A549 (cell line): ENCODE results near the gene NOL9. TPM values are rescaled to one million over a fixed set of nuclear protein-coding genes. Genes with fewer than 3 reads are reported as not detected.

Experiments used
- ATAC-seq, 2 experiments: fragments of 200-7000 bp in 1 of 2; fragments of >200 bp in 1 of 2; cut with Nextera tagmentation in 1 of 2; cut with Tn5 transposase in 1 of 2; 3 replicates each; pipeline versions ENCODE4 v1.8.0 to v1.9.1; 2018 to 2020; ENCODE audit warnings: mild to moderate bottlenecking in 1 of 2, moderate library complexity in 1 of 2
- CTCF ChIA-PET: fragments of 300-600 bp; sonication (Branson Sonifier 250); formaldehyde crosslinking; extraction: SDS; loops from one replicate; lab custom pipeline; 2021; ENCODE audit warnings: antibody characterized with exemption, inconsistent platforms; lab: Yijun Ruan, JAX
- POLR2A ChIA-PET: fragments of 350-600 bp; formaldehyde crosslinking; extraction: SDS; loops from one replicate; lab custom pipeline; 2021; ENCODE audit warnings: antibody characterized with exemption, inconsistent platforms; lab: Yijun Ruan, JAX
- DNase-seq, 2 experiments: peaks; one replicate each; pipeline versions ENCODE4 v3.0.0 to v3.0.0-alpha.2; 2011 to 2016; ENCODE audit warnings: low read depth in 1 of 2, low spot score in 1 of 2
- FAIRE-seq: peaks from 2 replicates; lab custom pipeline; 2011; peaks lifted over from hg19 to GRCh38; lab: Jason Lieb, UNC
- H3K27ac ChIP-seq, 2 experiments: fragments of >200 bp; sonication (Bioruptor Twin); formaldehyde crosslinking; 3 replicates each; pipeline ENCODE4 v1.5.1; 2016 to 2017
- H3K4me1 ChIP-seq: fragments of >200 bp; sonication (Bioruptor Twin); formaldehyde crosslinking; 3 replicates; pipeline ENCODE4 v1.6.1; 2016
- H3K4me2 ChIP-seq: fragments of >200 bp; sonication (Bioruptor Twin); formaldehyde crosslinking; 3 replicates; pipeline ENCODE4 v1.6.1; 2016
- H3K4me3 ChIP-seq: fragments of >200 bp; sonication (Bioruptor Twin); formaldehyde crosslinking; 3 replicates; pipeline ENCODE4 v1.5.1; 2016
- H3K9me3 ChIP-seq: fragments of >200 bp; sonication (Bioruptor Twin); formaldehyde crosslinking; 3 replicates; pipeline ENCODE4 v1.6.1; 2016
- BHLHE40 ChIP-seq: IDR thresholded peaks from 2 replicates; pipeline ENCODE4 v1.6.1; 2012; ENCODE audit warnings: low read depth, low read length, inconsistent platforms
- CBX2 ChIP-seq: fragments of 200-600 bp; sonication (generic); IDR thresholded peaks from 2 replicates; pipeline ENCODE4 v1.6.1; 2016; ENCODE audit warnings: low read depth, mild to moderate bottlenecking, borderline replicate concordance
- CBX8 ChIP-seq: fragments of 200-600 bp; sonication (generic); IDR thresholded peaks from 2 replicates; pipeline ENCODE4 v1.6.1; 2016
- CHD2 ChIP-seq: fragments of 150-350 bp; IDR thresholded peaks from 2 replicates; pipeline ENCODE4 v1.6.1; 2014; ENCODE audit warnings: low read length; ENCODE audit not compliant: partially characterized antibody
- CHD4 ChIP-seq: fragments of 200-600 bp; sonication (generic); IDR thresholded peaks from 2 replicates; pipeline ENCODE4 v1.6.1; 2016; ENCODE audit warnings: antibody characterized with exemption, mild to moderate bottlenecking, borderline replicate concordance
- KDM1A ChIP-seq: fragments of 200-600 bp; sonication (generic); IDR thresholded peaks from 2 replicates; pipeline ENCODE4 v1.6.1; 2016; ENCODE audit warnings: low read depth, mild to moderate bottlenecking
- MAZ ChIP-seq: fragments of 150-350 bp; IDR thresholded peaks from 2 replicates; pipeline ENCODE4 v1.6.1; 2014; ENCODE audit warnings: antibody characterized with exemption, low read depth, low read length, borderline replicate concordance
- PHF8 ChIP-seq: fragments of 200-600 bp; sonication (generic); IDR thresholded peaks from 2 replicates; pipeline ENCODE4 v1.6.1; 2016; ENCODE audit warnings: low read depth, mild to moderate bottlenecking, antibody characterized with exemption, moderate library complexity, borderline replicate concordance
- POLR2A ChIP-seq: IDR thresholded peaks from 2 replicates; pipeline ENCODE4 v1.6.1; 2012; ENCODE audit warnings: mild to moderate bottlenecking, low read length
- TFCP2L1 ChIP-seq: fragments of 250-450 bp; sonication (Bioruptor Pico); IDR thresholded peaks from 2 replicates; pipeline ENCODE4 v1.5.0; 2021; ENCODE audit warnings: mild to moderate bottlenecking
- ZC3H11A ChIP-seq: fragments of 450-650 bp; IDR thresholded peaks from 2 replicates; pipeline ENCODE4 v1.6.1; 2014; ENCODE audit warnings: antibody characterized with exemption, mild to moderate bottlenecking
- ZFP36 ChIP-seq: fragments of 450-650 bp; IDR thresholded peaks from 2 replicates; pipeline ENCODE4 v1.6.1; 2014; ENCODE audit warnings: borderline replicate concordance; ENCODE audit not compliant: partially characterized antibody
- ZNF302 ChIP-seq: fragments of 250-450 bp; sonication (Bioruptor Pico); IDR thresholded peaks from 2 replicates; pipeline ENCODE4 v1.9.0; 2021; ENCODE audit warnings: inconsistent platforms, mild to moderate bottlenecking, moderate library complexity
- WGBS: methylation state at CpG from one replicate; pipeline ENCODE4 v1.1.6; 2017; ENCODE audit errors: missing lambda C conversion rate; 5-methylcytosine and 5-hydroxymethylcytosine counted together
- polyA plus RNA-seq, 4 experiments: library from polyadenylated mRNA; depleted of rRNA in 3 of 4; stranded (reverse); fragments of >200 nt; fragmentation: RNase III in 1 of 4; extraction: RNeasy Plus Mini Kit Qiagen cat#74134 plus additional on column Dnase treatment in 1 of 4; gene quantifications; 2 replicates in 3 of 4; 3 replicates in 1 of 4; pipeline ENCODE4 v1.2.3, GENCODE V29; 2011 to 2017
- TF ChIP-seq, protein P1 (sequence below): fragments of >200 bp; sonication (Bioruptor Twin); formaldehyde crosslinking; IDR thresholded peaks from 3 replicates; pipeline ENCODE4 v1.6.1; 2016
- TF ChIP-seq, protein P2 (sequence below): fragments of 250-450 bp; sonication (Bioruptor Pico); IDR thresholded peaks from 2 replicates; pipeline ENCODE4 v1.5.0; 2021; ENCODE audit warnings: mild to moderate bottlenecking, moderate library complexity, borderline replicate concordance
- TF ChIP-seq, protein P3 (sequence below): fragments of 200-600 bp; sonication (generic); IDR thresholded peaks from 2 replicates; pipeline ENCODE4 v1.6.1; 2016; ENCODE audit warnings: antibody characterized with exemption, mild to moderate bottlenecking, moderate library complexity

The NOL9 gene
- polyA plus RNA-seq, 2 of the 4 experiments (the other 2 are of a cell fraction) = 4.4 to 19.3 TPM

DNA sequence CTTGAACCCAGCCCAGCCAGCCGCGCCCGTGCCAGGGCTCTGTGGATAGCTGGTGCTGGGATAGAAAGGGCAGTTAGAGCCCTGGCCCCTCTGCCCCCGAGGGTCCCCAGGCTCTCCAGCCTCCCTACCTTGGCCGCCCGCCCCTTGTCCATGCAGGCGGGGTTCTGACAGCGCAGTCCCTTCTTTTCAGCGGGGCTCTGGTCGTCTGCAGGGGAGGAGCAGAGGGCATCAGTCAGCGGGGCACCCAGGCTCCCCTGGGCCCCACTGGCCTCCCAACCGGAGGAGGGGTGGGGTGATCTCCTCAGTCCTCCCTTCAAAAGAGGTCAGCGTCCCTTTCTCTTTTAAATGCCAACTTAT lies 58.0 kb downstream of the NOL9 start:
- Histone ChIP-seq H3K4me1 (peaks cover 20% of the 10 kb centered on the region), H3K27ac (peak overlapping the region in 1 of 2 experiments; percentile 90; a peak in 3 of 6 replicates), H3K4me3 (peak overlapping the region; percentile 66; the same call in 2 of the 3 replicates), H3K4me2 (peak overlapping the region; percentile 98), H3K9me3 (no peaks in the 10 kb centered on the region)
- DNase-seq (no peak), ATAC-seq (peak in 1 of 2 experiments; percentile 10; a peak in 2 of 6 replicates), FAIRE-seq (no peak)
- 42% methylated on average over 4 of the region's 13 CpGs for WGBS
- POLR2A ChIA-PET = no interaction called here
- TF ChIP-seq CHD2 (no peak), ZC3H11A (no peak), MAZ (no peak), TFCP2L1 (CRISPR knock-in tag) (no peak), KDM1A (no peak), POLR2A (no peak), ZFP36 (no peak), PHF8 (no peak), BHLHE40 (no peak), CHD4 (no peak), CBX8 (no peak)
- TF ChIP-seq, protein P1, sequence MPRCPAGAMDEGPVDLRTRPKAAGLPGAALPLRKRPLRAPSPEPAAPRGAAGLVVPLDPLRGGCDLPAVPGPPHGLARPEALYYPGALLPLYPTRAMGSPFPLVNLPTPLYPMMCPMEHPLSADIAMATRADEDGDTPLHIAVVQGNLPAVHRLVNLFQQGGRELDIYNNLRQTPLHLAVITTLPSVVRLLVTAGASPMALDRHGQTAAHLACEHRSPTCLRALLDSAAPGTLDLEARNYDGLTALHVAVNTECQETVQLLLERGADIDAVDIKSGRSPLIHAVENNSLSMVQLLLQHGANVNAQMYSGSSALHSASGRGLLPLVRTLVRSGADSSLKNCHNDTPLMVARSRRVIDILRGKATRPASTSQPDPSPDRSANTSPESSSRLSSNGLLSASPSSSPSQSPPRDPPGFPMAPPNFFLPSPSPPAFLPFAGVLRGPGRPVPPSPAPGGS = no peak
- TF ChIP-seq, protein P2, sequence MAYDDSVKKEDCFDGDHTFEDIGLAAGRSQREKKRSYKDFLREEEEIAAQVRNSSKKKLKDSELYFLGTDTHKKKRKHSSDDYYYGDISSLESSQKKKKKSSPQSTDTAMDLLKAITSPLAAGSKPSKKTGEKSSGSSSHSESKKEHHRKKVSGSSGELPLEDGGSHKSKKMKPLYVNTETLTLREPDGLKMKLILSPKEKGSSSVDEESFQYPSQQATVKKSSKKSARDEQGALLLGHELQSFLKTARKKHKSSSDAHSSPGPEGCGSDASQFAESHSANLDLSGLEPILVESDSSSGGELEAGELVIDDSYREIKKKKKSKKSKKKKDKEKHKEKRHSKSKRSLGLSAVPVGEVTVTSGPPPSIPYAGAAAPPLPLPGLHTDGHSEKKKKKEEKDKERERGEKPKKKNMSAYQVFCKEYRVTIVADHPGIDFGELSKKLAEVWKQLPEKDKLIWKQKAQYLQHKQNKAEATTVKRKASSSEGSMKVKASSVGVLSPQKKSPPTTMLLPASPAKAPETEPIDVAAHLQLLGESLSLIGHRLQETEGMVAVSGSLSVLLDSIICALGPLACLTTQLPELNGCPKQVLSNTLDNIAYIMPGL = no peak
- TF ChIP-seq, protein P3, sequence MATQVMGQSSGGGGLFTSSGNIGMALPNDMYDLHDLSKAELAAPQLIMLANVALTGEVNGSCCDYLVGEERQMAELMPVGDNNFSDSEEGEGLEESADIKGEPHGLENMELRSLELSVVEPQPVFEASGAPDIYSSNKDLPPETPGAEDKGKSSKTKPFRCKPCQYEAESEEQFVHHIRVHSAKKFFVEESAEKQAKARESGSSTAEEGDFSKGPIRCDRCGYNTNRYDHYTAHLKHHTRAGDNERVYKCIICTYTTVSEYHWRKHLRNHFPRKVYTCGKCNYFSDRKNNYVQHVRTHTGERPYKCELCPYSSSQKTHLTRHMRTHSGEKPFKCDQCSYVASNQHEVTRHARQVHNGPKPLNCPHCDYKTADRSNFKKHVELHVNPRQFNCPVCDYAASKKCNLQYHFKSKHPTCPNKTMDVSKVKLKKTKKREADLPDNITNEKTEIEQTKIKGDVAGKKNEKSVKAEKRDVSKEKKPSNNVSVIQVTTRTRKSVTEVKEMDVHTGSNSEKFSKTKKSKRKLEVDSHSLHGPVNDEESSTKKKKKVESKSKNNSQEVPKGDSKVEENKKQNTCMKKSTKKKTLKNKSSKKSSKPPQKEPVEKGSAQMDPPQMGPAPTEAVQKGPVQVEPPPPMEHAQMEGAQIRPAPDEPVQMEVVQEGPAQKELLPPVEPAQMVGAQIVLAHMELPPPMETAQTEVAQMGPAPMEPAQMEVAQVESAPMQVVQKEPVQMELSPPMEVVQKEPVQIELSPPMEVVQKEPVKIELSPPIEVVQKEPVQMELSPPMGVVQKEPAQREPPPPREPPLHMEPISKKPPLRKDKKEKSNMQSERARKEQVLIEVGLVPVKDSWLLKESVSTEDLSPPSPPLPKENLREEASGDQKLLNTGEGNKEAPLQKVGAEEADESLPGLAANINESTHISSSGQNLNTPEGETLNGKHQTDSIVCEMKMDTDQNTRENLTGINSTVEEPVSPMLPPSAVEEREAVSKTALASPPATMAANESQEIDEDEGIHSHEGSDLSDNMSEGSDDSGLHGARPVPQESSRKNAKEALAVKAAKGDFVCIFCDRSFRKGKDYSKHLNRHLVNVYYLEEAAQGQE = no peak
- CTCF ChIA-PET = interaction anchor here (1.3 kb wide), 1 partner anchor 250 kb away, joined by 4 read pairs; no protein-coding TSS in a partner anchor

DNA sequence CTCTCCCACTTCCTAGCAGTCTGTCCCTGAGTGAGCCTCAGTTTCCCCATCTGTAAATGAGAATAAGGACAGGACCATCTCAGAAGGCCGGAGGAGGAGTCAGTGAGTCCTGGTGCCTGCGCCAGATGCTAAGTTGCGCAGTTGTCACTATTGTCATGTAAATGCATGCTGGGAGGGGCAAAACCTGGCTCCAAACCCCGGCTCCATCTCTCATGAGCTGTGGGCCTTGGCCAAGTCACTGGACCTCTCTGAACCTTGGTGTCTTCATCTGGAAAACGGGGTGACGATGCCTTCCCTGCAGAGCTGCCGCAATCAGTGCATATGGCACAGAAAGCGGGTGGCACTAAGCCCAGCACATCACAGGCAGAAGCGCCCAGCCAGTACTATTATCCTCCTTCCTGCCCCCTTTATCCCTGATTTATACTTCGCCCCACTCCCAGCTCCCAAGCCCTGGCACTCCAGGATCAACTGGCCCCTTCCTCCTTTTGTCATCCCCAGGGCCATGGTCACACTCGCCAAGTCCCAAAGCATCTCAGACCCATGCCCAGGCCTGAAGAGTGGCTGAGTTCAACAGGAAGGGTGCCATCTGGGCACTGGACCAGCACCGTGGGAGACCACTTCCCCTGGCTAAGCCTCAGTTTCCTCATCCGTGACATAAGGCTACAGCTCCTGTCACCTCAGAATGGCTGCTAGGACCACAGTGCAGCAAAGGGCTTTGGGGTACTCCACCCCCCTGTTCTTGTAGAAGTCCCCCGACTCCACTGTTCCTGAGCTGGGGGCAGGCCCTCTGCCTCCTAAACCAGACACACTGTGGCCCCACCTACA lies 58.6 kb downstream of the NOL9 start:
- FAIRE-seq = no peak
- 90% methylated on average over 13 of the region's 14 CpGs for WGBS
- peaks cover 22% of the 10 kb centered on the region for H3K4me1 ChIP-seq
- H3K4me2 ChIP-seq = peak overlapping the region; percentile 98
- DNase-seq = no peak
- H3K9me3 ChIP-seq = no peaks in the 10 kb centered on the region
- no peak overlapping the region for H3K27ac ChIP-seq
- ChIA-PET POLR2A (no interaction called here), CTCF (interaction anchor here (1.3 to 2.1 kb wide), 3 partner anchors 10 to 250 kb away, joined by 3 to 8 read pairs (median 4); partner anchors contain the start of gene NOL9)
- H3K4me3 ChIP-seq = no peak overlapping the region
- TF ChIP-seq TFCP2L1 (CRISPR knock-in tag) (no peak), MAZ (no peak)
- ATAC-seq = no peak

DNA sequence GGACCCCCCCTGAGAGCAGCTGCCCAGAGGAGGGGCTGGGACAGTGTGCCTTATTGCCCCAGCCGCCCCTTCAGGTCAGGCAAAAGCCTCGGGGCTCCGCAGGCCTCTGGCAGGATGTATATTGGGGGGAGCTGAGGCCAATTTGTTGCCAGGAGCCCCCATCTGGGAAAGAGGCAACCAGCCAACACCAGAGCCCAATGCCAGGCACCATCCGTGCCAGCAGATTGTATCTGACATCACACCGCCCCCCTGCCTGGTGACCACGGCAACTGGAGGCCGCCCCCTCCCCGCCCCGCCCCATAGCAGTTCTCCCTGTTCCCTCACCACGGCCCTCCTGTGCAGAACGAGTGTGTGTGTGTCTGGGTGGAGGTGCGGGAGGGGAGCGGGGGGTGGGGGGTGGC lies 59.3 kb downstream of the NOL9 start:
- ATAC-seq = no peak
- Histone ChIP-seq H3K4me2 (no peak overlapping the region), H3K4me1 (peaks cover 22% of the 10 kb centered on the region), H3K27ac (no peak overlapping the region), H3K4me3 (no peak overlapping the region), H3K9me3 (no peaks in the 10 kb centered on the region)
- no CpG with 5 or more reads among the region's 13 CpGs for WGBS
- DNase-seq = no peak
- CTCF ChIA-PET = interaction anchor here (1.3 to 2.1 kb wide), 3 partner anchors 9 to 249 kb away, joined by 3 to 8 read pairs (median 4); partner anchors contain the start of gene NOL9
- POLR2A ChIA-PET = no interaction called here
- TF ChIP-seq ZNF302 (CRISPR knock-in tag) (no peak), CBX2 (no peak)
- FAIRE-seq = no peak
